Measurements from ENCODE around the gene ACCSL. TPM values are rescaled to one million over a fixed set of nuclear protein-coding genes. Genes with fewer than 3 reads are reported as not detected.

The ACCSL gene
- polyA plus RNA-seq, 4 donors: 0.14 to 0.16 TPM; not detected in 2

DNA sequence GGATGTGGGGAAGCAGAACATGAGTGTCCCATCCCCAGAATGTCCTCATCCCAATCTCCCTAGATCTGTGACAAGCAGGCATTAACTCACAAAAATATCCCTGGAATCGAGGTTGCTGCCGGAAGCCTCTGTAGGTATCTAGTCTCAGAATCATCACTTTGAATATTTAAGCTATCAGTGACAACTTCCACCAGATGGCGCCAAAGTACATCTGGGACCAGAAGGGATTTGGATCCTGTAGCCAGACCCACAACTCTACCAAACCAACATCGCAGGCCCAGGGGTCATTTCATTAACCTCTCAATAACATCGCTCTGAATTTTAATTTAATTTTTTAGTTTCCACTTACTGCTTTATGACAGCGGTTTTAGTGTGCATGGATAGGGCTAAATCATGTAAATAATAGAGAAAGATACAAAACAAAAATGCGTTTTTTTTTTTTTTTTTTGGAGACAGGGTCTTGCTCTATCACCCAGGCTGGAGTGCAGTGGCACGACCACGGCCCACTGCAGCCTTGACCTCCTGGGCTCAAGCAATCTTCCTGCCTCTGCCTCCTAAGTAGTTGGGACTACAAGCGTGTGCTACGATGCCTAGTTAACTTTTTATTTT lies 46.6 kb downstream of the ACCSL start:
- DNase-seq (ENCODE audit: low read depth in 4 of 4, low spot score in 3 of 4): peak; percentile 51 to 75 (median 53)

DNA sequence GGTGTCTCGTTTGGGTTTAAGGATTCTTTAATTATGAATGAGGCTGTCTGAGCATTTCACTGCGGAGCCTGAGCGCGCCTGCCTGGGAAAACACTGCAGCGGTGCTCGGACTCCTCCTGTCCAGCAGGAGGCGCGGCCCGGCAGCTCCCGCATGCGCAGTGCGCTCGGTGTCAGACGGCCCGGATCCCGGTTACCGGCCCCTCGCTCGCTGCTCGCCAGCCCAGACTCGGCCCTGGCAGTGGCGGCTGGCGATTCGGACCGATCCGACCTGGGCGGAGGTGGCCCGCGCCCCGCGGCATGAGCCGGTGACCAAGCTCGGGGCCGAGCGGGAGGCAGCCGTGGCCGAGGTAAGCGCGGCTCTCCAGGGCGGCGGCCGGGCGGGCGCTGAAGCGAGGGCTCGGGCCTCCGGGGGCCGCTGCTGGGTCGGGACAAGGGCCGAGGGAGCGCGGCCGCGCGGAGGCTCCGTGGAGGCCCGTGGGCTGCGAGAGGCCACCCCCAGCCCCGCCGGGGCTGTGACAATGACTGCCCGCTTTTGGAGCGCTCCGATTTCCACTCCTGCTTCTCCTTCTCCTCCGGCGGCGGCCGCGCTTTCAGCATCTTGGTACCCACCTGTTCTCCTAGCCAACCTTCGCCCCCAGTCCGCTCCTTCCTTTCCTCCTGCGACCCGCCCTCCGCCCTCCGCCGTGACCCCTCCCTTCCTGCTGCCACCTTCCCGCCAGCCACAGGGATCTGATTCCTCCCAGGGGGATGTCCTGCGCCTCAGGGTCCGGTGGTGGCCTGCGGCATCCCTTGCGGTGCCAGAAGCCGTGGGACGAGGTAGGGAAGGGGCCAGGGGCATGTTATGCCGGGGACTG lies 48.0 kb downstream of the ACCSL start, which contains the start of gene EXT2:
Gene EXT2 (plus strand): TSS at position 173 of the 854 bp plus-strand sequence. CDS start 12,035 bp downstream, outside the sequence.
- peak; percentile 59 to 72 (median 68) for DNase-seq (ENCODE audit: low read depth in 4 of 4, low spot score in 3 of 4)

GRCh38 chr11:44096360-44097185 lies 48.8 kb downstream of the ACCSL start:
- DNase-seq (ENCODE audit: low read depth in 4 of 4, low spot score in 3 of 4): no peak

DNA sequence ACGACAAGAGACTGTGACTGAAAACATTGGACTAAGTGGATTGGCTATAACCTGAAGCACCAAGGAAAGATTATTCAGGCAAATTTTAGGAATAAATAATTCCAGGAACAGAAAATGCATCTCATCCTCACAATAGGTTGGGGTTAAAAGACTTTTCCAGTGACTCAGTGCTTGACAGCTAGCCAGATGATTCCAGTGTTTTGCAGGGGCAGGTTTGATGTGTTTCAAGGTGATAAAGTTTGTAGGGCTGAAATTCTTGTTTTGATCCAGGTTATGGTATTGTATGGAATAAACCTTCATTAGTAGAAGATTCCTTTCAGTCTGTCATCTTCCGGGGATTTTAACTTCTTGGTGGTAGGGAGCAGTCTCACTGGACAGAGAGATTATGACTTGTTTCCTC lies 50.0 kb downstream of the ACCSL start:
- DNase-seq (ENCODE audit: low read depth in 4 of 4, low spot score in 3 of 4): no peak

GRCh38 chr11:44101098-44101497 lies 53.3 kb downstream of the ACCSL start:
- no peak for DNase-seq (ENCODE audit: low read depth in 4 of 4, low spot score in 3 of 4)

- DNase-seq (ENCODE audit: low read depth in 4 of 4, low spot score in 3 of 4): no peak
Observed at GRCh38 chr11:44104481-44105294, 56.9 kb downstream of the ACCSL start.

GRCh38 chr11:44108260-44108659 lies 60.5 kb downstream of the ACCSL start:
- no peak for DNase-seq (ENCODE audit: low read depth in 4 of 4, low spot score in 3 of 4)

Other genes with a start within 250 kb of the ACCSL start
- 10 to 100 TPM; 30.5 to 39.2 (median 32.3) TPM for gene ALKBH3, start 167.2 kb upstream of the ACCSL start, polyA plus RNA-seq (ENCODE audit: insufficient read length in 4 of 4)
- gene C11orf96, start 105.3 kb upstream of the ACCSL start, polyA plus RNA-seq (ENCODE audit: insufficient read length in 4 of 4): 10 to 100 TPM in 1 of 4 donors, 1 to 10 TPM in 3; 5.2 to 14.4 (median 8.6) TPM
- 10 to 100 TPM; 19.6 to 52.3 (median 40.5) TPM for gene ACCS, start 18.3 kb downstream of the ACCSL start, polyA plus RNA-seq (ENCODE audit: insufficient read length in 4 of 4)
- gene EXT2, start 47.7 kb downstream of the ACCSL start, polyA plus RNA-seq (ENCODE audit: insufficient read length in 4 of 4): 100 to 1,000 TPM in 1 of 4 donors, 10 to 100 TPM in 3; 64.3 to 103 (median 74.3) TPM

Measured in left renal pelvis (tissue), 4 donors.